ENCODE data around the gene MST1.

- no peak for TF ChIP-seq OSR2 (tag by site-specific recombination; IDR thresholded peaks at IDR 0.05)
- TF ChIP-seq ZNF645 (tag by site-specific recombination; IDR thresholded peaks at IDR 0.05) = no peak
- TF ChIP-seq TRIM28 (IDR thresholded peaks at IDR 0.05; ENCODE audit: borderline replicate concordance, low read length) = no peak
- no peak for TF ChIP-seq ZXDB (tag by site-specific recombination; IDR thresholded peaks at IDR 0.05)
- TF ChIP-seq CTCF (tag by site-specific recombination; IDR thresholded peaks at IDR 0.05) = no peak
- no peak for TF ChIP-seq GLIS1 (tag by site-specific recombination; IDR thresholded peaks at IDR 0.05)
- no peak for TF ChIP-seq REST (tag by site-specific recombination; IDR thresholded peaks at IDR 0.05)
- no peak for TF ChIP-seq ZNF221 (tag by site-specific recombination; IDR thresholded peaks at IDR 0.05; ENCODE audit: borderline replicate concordance)
- TF ChIP-seq PBX3 (CRISPR knock-in tag; IDR thresholded peaks at IDR 0.05) = no peak
- TF ChIP-seq ZBTB49 (tag by site-specific recombination; IDR thresholded peaks at IDR 0.05; ENCODE audit: low read depth) = no peak
- no peak for TF ChIP-seq YY1 (tag by site-specific recombination; IDR thresholded peaks at IDR 0.05)
- no peak for TF ChIP-seq ZNF624 (tag by site-specific recombination; IDR thresholded peaks at IDR 0.05)
These were observed 35.7 kb downstream of the MST1 start for GRCh38 chr3:49653621-49654020.

All from HEK293 (cell line).